ENCODE data around the gene ADGRG2. TPM values are rescaled to one million over a fixed set of nuclear protein-coding genes. Genes with fewer than 3 reads are reported as not detected.

Gene ADGRG2
- total and polyA plus RNA-seq, 3 donors from 2014 or later, result 5.0 to 17.2 (median 5.8) TPM

GRCh38 chrX:19127649-19128168 is 5.4 kb upstream of the ADGRG2 start:
- Histone ChIP-seq H3K4me3 (no peak overlapping the region), H3K9me3 (no peaks in the 10 kb centered on the region), H3K4me1 (no peaks in the 10 kb centered on the region), H3K27ac (no peak overlapping the region), H3K36me3 (ENCODE audit: low read depth, missing control alignments) (no peaks in the 10 kb centered on the region), H3K27me3 (no peaks in the 10 kb centered on the region)
- intact Hi-C loops (cut with DNase I; ENCODE audit: low total_unique reads), result no loop called here
- whole genome bisulfite sequencing, 2 donors, result 23 to 28% methylated on average over 5 of the region's 5 CpGs
- TF ChIP-seq CTCF (IDR thresholded peaks at IDR 0.05), result no peak
- TF ChIP-seq POLR2A (IDR thresholded peaks at IDR 0.05), result no peak
- no peak for DNase-seq

GRCh38 chrX:19122641-19123009 is 357 bp upstream of the ADGRG2 start:
- H3K4me3 ChIP-seq, result no peak overlapping the region
- H3K9me3 ChIP-seq, result no peaks in the 10 kb centered on the region
- DNase-seq, result no peak
- H3K36me3 ChIP-seq (ENCODE audit: low read depth, missing control alignments), result no peaks in the 10 kb centered on the region
- 10% methylated on average over 10 of the region's 35 CpGs; no CpG with 5 or more reads in 1 of the 2 donors for WGBS, 2 donors
- intact Hi-C loops (cut with DNase I; ENCODE audit: low total_unique reads), result no loop called here
- no peaks in the 10 kb centered on the region for H3K27me3 ChIP-seq
- TF ChIP-seq POLR2A (IDR thresholded peaks at IDR 0.05) (no peak), CTCF (IDR thresholded peaks at IDR 0.05) (no peak)
- H3K27ac ChIP-seq, result no peak overlapping the region
- H3K4me1 ChIP-seq, result no peaks in the 10 kb centered on the region

GRCh38 chrX:19121466-19121865 is 802 bp downstream of the ADGRG2 start:
- no peak for TF ChIP-seq POLR2A (IDR thresholded peaks at IDR 0.05)
- TF ChIP-seq CTCF (IDR thresholded peaks at IDR 0.05), result no peak
- peak overlapping the region in 1 of 2 donors; percentile 49 for H3K4me3 ChIP-seq
- intact Hi-C loops (cut with DNase I; ENCODE audit: low total_unique reads), result no loop called here
- no peaks in the 10 kb centered on the region for H3K27me3 ChIP-seq
- no peak for DNase-seq
- H3K4me1 ChIP-seq, result no peaks in the 10 kb centered on the region
- no peaks in the 10 kb centered on the region for H3K36me3 ChIP-seq (ENCODE audit: low read depth, missing control alignments)
- 6% methylated on average over 18 of the region's 18 CpGs; no CpG with 5 or more reads in 1 of the 2 donors for WGBS, 2 donors
- no peaks in the 10 kb centered on the region for H3K9me3 ChIP-seq
- H3K27ac ChIP-seq, result no peak overlapping the region

GRCh38 chrX:19110642-19111041 is 11.6 kb downstream of the ADGRG2 start:
- H3K4me3 ChIP-seq, result no peak overlapping the region
- DNase-seq, result no peak
- no peaks in the 10 kb centered on the region for H3K27me3 ChIP-seq
- 92 to 100% methylated on average over 1 to 2 of the region's 2 CpGs for WGBS, 2 donors
- H3K9me3 ChIP-seq, result no peaks in the 10 kb centered on the region
- H3K36me3 ChIP-seq (ENCODE audit: low read depth, missing control alignments), result no peaks in the 10 kb centered on the region
- no peaks in the 10 kb centered on the region for H3K4me1 ChIP-seq
- TF ChIP-seq POLR2A (IDR thresholded peaks at IDR 0.05), result no peak
- no peak for TF ChIP-seq CTCF (IDR thresholded peaks at IDR 0.05)
- intact Hi-C loops (cut with DNase I; ENCODE audit: low total_unique reads), result no loop called here
- no peak overlapping the region for H3K27ac ChIP-seq

GRCh38 chrX:19107035-19107434 is 15.2 kb downstream of the ADGRG2 start:
- no peaks in the 10 kb centered on the region for H3K36me3 ChIP-seq (ENCODE audit: low read depth, missing control alignments)
- no peak for DNase-seq
- intact Hi-C loops (cut with DNase I; ENCODE audit: low total_unique reads), result no loop called here
- H3K27ac ChIP-seq, result no peak overlapping the region
- no peak overlapping the region for H3K4me3 ChIP-seq
- no peaks in the 10 kb centered on the region for H3K4me1 ChIP-seq
- H3K9me3 ChIP-seq, result no peaks in the 10 kb centered on the region
- WGBS, 2 donors, result 56% methylated on average over 4 of the region's 6 CpGs; no CpG with 5 or more reads in 1 of the 2 donors
- no peaks in the 10 kb centered on the region for H3K27me3 ChIP-seq
- TF ChIP-seq POLR2A (IDR thresholded peaks at IDR 0.05), result no peak
- no peak for TF ChIP-seq CTCF (IDR thresholded peaks at IDR 0.05)

All from testis (tissue), 3 donors.